ENCODE data around the gene PLXDC2.

The PLXDC2 gene

DNA sequence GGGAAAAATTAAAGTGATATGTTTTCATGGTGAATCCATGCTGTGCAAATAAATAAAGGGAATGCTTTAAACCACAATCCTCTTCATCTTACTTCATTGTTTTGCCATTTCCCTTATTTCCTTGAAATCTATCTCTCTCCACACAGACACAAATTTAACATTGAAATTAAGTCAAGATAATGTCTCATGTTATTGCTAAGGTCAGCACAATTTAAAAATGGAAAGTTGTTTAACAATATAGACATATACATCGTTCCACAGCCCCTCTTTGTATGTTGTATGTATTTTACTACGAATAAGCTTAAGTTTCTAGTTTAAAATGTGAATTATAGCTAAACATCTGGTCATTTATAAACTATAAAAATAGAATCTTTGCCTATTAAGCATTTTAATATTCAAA, 256.9 kb downstream of the PLXDC2 start:
- no peak for DNase-seq

DNA sequence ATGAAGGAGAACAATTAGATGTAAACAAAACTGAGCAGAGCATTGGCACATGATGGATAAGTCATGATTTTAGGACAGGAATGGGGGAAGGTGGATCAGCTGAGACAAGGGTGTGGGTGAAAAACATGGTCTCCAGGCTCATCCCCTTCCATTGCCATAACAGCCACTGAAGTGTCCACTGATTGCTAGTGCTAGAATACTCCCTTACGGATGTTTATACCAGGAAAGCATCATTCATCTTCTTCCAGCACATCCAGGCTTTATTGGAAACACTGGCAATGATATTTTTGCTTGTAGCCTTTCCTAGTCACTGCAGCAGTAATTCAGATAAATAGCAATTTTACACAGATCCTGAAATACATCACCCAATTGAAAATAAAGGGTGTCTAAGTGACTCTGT, 259.5 kb downstream of the PLXDC2 start:
- no peak for DNase-seq

DNA sequence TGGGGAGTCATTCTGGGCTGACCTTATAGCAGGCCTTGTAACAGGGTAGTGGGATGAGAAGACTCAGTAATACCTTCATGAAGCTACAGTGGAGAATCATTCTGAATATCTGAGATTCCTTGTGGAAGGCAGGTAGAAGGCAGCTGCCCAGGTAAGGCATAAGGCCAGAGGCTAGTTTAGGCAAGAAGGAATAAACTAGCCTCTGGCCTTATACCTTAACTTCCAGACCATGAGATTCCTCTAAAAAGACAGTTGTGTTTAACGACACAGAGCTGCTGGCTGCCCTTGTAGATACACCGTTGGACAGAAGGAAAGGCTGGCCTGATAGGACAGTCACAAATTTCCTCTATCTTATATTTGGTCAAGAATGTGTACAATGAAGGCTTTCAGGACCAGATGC, 268.2 kb downstream of the PLXDC2 start:
- DNase-seq: no peak

DNA sequence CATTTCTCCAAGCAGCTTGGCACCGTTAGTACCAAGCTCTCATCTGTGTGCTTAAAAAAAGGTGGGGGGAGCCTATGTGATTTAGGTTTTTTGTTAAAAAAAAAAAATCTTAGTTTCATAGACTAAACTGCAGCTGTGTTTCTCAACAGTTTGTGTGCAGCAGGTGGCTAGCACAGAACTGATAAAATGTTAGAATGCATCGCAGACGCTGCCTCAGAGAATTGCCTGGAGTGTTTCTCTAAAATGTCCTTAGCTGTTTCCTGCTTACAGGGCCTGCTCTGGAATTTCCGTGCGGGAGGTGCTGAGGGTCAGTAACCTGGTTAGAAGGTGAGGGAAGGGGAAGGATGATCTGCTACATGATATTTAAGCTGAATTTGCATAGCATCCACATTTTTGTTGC, 268.9 kb downstream of the PLXDC2 start:
- no peak for DNase-seq

DNA sequence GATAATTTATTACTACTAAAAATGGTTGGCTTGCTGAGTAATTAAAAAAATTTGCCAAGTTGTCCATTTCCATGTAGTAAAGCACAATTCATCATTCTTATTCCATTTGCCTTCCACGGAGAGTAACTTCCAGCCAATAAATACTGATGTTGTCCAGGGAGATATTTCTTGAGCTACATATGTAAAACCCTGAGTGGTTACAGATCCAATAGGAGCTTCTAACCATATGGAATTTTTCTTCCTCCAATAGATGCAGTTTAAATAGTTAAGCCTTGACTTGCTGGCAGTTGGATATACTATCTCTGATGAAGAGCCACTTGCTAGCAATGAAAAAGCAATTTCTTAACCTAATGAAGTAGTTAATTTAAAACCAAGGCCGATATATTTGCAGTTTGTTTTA, 271.1 kb downstream of the PLXDC2 start:
- no peak for DNase-seq

DNA sequence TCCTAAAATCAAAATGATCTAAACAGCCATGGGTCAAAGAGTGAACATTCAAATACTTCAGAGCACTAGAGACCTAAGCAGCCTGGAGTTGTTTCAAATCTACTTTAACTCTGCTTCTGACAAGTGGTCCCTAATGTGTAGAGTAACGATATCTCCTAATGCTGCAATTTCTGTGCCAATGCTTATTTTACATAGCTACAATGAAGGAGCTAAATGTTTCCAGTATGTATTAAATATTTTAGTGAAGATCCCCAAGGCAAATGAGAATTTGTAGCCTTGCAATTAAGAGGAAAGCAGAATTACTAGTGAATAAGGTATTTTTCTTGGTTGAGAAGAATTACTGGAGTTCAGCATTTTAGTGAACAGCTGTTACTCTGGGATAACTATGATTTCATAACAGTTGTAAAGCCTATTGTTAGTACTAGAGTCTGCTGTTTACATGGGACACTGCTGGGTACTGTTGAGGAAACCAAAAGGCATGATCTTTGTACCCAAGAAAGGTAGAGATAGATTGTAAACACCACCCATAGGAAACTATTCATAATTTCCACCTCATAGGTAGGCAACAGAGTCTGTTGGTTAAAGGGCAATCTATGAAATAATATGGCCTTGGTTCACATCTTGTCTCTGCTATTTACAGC, 271.9 kb downstream of the PLXDC2 start:
- no peak for DNase-seq

DNA sequence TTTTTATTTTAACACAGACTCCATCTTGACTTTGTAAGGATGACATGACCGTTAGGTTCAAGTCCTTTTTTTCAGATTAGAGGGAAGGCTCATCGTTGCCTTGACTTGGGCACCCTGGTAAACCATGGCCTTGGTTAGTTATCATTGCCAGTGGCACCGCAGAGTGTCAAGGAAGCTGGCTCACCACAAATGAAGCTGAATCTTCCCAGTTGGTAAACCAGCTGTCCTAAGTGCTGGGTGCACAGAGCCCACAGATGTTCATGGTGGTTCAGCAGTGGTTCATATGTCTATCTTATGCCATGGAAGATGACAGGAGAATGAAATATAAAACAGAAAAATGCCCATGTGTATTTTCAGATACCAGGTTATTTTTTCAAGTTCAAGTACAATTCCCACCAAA, 273.6 kb downstream of the PLXDC2 start:
- no peak for DNase-seq

DNA sequence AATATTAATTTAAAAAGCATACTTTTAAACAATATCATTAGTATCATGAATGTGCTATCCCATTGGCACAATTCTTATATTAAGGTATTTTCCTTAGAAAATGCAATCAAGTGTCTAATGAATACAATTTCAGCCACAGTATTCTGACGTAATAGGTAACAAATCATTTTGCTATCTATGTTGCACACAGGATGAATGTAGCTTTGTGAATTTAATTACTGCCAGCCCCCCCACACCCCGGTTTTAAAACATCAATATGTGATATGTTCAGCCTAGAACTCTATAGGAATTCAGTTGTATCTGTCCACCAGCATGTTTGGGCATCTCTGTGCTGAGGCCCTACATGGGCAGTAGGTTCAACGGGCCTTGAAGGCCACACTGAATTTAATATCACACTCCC, 274.6 kb downstream of the PLXDC2 start:
- DNase-seq: no peak

DNA sequence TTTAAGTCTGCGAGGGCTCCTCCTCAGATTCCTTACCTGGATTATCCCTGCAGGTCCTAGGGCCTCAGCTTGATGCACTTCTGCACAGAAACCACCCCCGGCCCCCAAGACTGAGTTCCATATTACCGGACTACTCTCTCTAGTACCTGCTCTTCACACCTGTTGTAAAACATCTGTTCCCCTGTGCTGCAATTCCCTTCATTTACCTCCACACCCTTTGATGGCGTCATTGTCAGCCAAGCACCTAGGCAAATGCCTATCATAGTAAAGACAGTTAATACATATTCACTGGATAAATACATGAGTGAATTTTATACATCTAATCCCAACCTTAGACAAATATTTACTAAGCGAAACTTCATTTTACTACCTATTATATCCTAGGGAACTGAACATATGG, 275.5 kb downstream of the PLXDC2 start:
- DNase-seq: no peak

DNA sequence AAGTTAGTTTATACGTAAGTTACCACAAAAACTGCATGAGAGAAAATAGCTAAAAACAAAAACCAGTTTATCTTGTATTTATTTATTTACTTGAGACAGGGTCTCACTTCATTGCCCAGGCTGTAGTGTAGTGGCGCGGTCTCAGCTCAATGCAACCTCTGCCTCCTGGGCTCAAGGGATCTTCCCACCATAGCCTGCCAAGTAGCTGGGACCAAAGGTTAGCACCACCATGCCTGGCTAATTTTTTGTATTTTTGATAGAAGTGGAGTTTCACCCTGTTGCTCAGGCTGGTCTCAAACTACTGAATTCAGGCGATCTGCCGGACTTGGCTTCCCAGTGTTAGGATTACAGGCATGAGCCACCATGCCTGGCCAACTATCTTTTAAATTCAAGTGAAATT, 277.4 kb downstream of the PLXDC2 start:
- no peak for DNase-seq

DNA sequence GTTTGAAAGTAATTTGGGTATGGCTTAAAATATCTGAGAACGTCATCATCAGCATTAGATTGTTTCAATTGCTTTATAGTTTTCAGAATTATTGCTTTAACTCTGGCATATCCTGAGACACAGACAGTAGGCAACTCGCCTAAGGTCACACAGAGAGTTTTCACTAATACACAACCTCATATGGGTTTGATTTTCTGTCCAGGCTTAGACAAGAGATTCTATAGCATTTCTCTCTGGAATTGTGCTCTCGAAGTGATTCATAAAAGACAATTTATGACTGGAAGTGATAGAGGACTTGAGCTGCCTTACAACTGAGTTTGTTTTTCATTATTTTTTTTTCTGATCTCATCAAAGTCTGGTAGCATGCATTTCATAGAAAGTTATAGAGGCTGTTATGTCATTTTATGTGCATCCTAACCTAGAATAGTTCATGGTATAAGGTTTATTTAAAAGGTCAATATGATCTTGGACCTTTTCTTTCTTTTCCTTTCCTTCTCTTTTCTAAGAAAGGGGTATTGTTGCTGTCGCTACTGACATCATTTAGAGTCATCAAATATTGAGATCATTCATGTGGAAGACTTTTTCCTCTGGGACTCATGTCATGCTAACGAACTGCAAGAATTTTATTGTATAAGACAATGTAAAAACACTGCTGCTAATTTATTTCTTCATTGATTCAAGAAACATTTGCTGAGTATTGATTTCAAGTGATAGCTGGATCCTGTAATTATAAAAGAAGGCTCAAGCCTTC, 278.2 kb downstream of the PLXDC2 start:
- no peak for DNase-seq

DNA sequence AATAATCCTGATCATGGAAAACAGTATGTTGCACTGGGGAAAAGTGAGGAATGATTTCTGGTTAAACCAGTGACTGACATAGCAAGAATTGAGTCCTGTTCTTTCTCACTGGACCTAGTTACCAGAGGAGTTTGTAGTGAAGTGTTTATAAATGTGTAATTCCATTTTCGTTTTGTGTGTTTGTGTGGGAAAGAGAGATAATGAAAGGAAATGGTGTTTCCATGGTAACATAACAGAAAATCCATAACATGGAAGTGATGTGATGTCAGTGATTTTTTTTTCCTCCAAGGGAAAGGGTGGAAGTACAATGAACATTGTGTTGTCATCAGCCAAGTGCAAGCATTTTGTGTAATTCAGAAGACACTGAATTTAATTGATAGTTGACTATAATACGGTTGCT, 283.9 kb downstream of the PLXDC2 start:
- no peak for DNase-seq

DNA sequence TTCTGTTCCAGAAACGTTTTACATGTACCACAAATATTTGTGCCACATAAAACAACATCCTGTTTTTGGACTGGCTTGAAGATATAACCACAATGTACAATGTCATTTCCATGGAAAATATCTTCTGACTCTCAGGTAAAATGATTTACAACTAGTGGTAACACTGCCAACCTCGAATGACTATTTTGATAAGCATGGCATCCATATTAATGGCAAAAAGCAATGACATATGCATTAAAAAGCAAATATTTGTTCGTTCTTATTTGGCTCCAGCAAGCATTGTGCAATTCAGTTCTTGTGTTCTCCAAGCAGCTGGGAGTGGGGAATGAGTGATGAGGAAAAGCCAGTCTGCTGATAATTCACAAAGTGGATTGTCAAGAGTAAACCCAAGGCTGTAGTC, 289.0 kb downstream of the PLXDC2 start:
- no peak for DNase-seq

DNA sequence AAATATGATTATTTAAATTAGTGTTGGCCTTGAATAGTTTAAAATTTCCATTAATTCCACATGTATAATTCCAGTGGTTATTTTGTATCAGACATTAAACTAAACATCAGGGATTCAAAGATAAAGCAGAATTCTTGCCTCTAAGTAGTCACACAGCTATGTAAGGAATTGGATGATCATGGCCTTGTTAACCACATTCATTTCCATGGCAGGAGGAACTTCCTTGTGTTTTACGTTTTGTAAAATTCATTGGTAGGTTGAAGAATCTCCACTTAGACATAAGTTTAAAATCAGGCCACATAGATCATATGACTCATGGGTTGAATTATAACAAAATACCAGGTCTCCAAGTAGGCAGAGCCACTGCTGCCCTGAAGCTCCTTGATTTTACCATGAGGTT, 289.7 kb downstream of the PLXDC2 start:
- DNase-seq: no peak

DNA sequence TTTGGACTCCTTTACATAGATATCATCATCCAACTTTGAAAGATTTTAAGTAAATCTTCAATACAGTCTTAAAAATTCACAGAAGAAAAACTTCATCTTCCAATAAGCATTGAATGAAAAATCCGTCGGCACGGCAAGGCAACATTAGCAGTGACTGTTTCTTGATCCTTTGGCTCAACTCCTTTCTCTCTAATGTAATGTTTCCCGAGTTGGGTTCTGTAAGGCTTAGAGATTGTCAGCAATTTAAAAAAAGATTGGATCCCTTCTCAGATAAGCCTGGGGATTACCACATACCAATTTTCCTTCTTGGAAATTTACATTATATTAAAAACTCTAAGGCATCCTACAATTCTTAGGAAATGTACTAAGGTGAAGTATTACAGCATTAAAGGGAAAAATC, 291.8 kb downstream of the PLXDC2 start:
- no peak for DNase-seq

DNA sequence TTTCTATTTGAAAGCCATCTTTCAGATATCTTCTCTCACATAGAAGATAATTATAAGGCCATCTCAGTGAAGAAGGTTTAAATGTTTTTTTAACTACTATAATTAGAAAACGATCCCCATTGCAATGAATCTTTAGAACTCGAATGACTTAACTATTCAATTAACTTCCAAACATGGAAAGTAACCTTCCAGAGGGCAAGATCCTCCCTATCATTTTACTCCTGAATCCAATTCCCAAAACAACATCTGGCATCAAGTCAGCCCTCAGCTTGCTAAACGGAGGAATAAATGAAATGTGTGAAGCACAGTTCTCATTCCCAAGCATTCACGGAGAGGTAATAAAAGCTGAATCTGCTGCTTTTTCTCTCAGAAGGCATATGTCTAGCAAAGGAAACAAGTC, 293.4 kb downstream of the PLXDC2 start:
- no peak for DNase-seq

DNA sequence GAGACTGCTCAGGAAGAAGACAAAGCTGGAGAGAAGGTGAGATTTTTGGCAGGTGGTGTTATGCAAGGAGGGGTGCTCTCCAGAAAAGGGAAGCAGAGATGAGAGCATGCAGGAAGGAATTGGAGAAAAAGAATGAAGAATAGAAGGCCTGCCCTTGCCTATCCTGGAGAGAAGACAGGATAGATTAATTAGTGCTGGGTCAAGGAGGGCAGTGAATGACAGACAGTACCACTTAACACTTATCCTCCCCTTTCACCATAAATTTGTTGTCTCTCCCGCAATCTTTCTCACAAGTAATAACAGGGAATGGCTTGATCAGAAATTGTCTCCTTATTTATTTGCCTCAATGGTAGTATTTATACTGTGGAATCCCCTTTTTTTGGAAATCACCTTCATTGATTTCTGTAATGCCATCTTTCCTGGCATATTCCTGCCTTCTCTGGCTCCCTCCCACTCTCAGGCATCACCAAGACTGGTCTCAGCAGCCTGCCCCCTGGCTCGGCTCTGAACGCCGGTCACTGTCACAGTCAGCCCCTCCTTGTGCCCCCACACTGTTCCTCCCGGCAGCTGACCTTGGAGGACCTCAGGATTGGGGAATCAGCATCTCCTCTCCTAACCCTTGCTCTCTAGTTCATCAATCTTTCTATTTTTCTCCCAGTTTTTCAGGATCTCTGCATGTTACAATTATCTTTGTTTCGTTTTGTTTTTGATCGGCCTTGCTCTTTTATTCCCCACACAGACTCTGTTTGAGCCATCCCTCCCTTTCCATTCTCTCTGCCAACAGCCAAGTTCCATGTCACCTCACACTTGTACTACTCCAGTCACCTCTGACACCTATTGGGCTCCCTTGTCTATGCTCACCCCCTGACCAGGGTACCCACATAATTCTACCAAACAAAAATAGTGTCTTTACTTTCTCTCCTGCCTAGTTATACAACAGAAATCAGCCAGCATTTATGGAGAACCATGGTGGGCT, 294.2 kb downstream of the PLXDC2 start:
- no peak for DNase-seq

DNA sequence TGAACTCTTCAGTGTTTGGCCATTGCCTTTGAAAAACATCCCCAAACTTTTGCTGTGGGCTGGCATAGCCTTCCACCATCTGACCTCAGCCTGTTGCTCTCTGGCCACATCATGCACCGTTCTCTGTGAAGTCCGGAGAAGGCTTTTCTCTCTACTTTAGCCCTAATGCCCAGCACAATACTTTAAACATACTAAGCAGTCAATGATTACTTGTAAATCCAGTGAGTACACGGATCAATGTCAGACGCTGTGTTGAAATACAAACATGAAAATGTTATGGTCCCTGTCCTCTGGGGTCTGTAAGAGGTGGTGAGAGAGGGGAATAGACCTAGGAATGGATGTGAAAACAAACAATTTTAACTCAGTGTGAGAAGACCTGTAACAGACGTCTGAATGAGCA, 297.9 kb downstream of the PLXDC2 start:
- DNase-seq: no peak

DNA sequence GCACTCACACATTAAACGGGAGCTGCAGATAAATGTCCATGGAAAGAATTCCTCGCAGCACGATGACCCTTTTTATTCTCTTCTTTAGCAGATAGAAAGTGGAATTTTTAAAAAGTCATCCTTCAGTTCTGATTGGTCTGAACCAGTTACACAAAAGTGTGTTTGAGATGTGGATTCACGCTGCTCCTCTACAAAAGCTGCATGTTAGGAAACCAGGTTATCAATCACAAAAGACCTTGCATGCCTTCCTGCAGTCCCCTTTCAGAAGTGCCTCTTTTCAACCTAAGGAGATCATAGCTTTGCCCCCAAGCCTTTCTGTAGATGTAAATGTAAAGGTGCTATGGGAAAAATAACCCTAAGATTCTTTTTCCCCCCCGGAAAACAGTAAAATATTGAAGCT, 299.7 kb downstream of the PLXDC2 start:
- no peak for DNase-seq

DNA sequence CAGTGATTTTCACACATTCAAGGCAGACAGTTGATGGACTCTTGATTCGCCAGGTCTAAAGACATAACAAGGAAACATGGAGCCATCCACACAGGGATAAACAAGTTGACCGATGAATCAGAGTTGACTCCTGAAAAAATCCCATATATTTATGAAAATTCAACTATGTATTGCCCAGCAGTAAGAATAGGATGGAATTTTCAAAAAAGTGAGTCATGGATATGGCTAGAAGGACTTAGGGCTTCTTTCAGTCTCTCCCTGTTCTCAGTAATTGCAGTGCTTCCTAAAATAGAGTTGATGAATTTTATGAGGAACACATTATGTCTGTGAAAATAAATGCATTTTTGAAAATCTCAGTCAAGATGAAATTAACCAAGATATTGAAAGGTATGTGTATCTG, 301.2 kb downstream of the PLXDC2 start:
- no peak for DNase-seq

DNA sequence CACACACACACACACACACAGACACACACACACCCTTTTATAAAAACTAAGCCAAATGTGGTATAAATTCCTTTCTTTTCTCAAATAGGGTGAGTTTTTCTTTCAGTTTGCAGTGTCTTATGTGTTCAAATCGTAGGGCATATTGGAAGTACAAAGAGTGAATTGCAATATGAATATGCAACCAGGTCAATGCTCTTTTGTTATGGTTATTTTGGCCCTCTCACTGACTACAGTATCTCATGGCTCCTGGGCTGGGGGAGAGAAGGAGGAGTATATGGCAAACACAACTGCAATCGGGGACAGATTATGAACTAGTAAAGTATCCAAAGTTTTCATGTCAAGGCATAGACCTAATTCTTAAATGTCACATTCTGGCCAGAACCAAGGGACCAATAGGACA, 301.9 kb downstream of the PLXDC2 start:
- DNase-seq: no peak

DNA sequence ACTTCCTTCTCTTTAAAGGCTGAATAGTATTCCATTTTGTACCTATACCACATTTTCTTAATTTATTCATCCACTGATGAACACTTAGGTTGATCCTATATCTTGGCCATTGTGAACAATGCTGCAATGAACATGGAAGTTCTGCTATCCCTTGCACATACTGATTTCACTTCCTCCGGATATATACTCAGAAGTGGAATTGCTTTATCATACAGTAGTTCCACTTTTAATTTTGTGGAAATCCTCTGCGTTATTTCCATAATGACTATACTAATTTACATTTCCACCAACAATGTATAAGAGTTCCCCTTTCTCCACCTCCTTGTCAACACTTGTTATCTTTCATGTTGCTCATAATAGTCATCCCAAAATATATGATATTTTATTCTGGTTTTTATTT, 312.6 kb downstream of the PLXDC2 start:
- DNase-seq: no peak

DNA sequence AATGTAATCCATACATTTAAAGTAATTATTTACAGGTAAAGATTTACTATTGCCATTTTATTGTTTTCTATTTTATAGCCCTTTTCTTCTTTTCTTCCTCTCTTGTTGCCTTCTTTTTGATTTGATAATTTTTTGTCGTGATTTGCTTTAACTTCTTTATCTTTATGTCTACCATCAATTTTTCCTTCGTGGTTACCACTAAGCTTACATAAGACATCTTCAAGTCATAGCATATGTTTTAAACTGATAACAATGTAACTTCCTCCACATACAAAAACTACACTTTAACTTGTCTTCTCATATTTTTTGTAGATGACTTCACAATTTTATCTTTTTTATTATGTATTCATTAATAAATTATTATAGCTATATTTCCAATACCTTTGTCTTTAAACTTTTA, 316.6 kb downstream of the PLXDC2 start:
- no peak for DNase-seq

DNA sequence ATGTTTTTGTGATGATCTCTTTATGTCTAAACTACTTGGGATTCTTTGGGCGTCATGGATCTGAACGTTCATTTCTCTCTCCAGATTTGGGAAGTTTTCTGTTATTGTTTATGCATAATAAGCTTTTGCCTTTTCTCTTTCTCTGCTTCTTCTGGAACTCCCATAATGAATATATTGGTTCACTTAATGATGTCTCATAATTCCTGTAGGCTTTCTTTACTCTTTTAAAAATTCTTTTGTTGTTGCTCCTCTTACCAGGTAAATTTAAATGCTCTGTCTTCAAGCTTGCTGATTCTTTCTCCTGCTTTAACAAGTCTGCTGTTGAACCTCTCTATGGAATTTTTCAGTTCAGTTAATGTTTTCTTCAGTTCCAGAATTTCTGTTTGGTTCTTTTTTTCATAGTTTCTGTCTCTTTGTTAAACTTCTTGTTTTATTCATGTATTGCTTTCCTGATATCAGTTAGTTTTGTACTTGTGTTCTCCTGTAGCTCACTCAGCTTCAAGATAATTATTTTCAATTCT, 317.5 kb downstream of the PLXDC2 start:
- no peak for DNase-seq

Measured in stimulated activated CD8-positive, alpha-beta memory T cell treated with anti-CD3 and anti-CD28 coated beads, Interleukin-4, amount 100 ng/mL, for 48 hours (primary cell).